Breast epithelium (tissue), 3 donors: ENCODE measurements around the gene SLC16A13.

Experiments used
- CTCF ChIP-seq, 3 donors: fragments of 450-650 bp; IDR thresholded peaks; one replicate each; pipeline ENCODE4 v1.5.1; 2016 to 2017; ENCODE audit warnings: antibody characterized with exemption in 3 of 3, mild to moderate bottlenecking in 3 of 3, moderate library complexity in 3 of 3
- POLR2A ChIP-seq: fragments of 450-650 bp; IDR thresholded peaks from one replicate; pipeline ENCODE4 v1.6.1; 2016; ENCODE audit warnings: antibody characterized with exemption, mild to moderate bottlenecking, moderate library complexity
- POLR2AphosphoS5 ChIP-seq, 3 donors: sonication (generic); formaldehyde crosslinking; IDR thresholded peaks; one replicate each; pipeline ENCODE4 v1.6.1; 2017; ENCODE audit warnings: antibody characterized with exemption in 3 of 3

GRCh38 chr17:7045492-7046126, 9.8 kb downstream of the SLC16A13 start:
- peak; percentile 68 to 93 (median 89) for TF ChIP-seq CTCF (IDR thresholded peaks at IDR 0.05)
- no peak for TF ChIP-seq POLR2AphosphoS5 (IDR thresholded peaks at IDR 0.05)
- TF ChIP-seq POLR2A: no peak
